Measurements from ENCODE around the gene ASIC1.

The ASIC1 gene

DNA sequence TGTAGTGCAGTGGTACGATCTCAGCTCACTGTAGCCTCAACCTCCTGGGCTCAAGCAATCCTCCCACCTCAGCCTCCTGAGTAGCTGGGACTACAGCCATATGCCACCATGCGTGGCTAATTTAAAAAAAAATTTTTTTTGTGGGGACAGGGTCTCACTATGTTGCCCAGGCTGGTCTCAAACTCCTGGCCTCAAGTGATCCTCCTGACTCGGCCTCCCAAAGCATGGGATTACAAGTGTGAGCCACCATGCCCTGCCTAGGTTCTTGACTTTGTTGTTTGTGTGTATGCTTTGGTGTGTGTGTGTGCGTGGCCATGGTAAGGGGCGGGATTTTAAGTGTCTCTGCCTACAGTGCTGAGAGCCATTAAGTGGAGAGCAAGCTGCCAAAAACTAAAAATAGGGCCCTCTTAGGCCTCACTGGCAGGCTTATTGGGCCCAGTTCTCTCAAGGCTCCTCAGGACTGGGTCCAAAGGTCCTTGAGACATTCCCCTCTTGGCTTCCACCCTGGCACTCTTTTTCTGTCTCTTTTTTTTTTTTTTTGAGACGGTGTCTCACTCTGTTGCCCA, 59.7 kb downstream of the ASIC1 start:
- TF ChIP-seq, protein P1, sequence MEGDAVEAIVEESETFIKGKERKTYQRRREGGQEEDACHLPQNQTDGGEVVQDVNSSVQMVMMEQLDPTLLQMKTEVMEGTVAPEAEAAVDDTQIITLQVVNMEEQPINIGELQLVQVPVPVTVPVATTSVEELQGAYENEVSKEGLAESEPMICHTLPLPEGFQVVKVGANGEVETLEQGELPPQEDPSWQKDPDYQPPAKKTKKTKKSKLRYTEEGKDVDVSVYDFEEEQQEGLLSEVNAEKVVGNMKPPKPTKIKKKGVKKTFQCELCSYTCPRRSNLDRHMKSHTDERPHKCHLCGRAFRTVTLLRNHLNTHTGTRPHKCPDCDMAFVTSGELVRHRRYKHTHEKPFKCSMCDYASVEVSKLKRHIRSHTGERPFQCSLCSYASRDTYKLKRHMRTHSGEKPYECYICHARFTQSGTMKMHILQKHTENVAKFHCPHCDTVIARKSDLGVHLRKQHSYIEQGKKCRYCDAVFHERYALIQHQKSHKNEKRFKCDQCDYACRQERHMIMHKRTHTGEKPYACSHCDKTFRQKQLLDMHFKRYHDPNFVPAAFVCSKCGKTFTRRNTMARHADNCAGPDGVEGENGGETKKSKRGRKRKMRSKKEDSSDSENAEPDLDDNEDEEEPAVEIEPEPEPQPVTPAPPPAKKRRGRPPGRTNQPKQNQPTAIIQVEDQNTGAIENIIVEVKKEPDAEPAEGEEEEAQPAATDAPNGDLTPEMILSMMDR (IDR thresholded peaks at IDR 0.05; ENCODE audit: control extremely low read depth, extremely low read depth, low read depth, missing control alignments) = no peak
- ChIA-PET CTCF (interaction anchor here (1.0 to 19.2 kb wide), 6 partner anchors 10 to 59 kb away, joined by 3 to 296 read pairs (median 3); no protein-coding TSS in a partner anchor), POLR2A (no interaction called here)
- no peak for DNase-seq (ENCODE audit: extremely low spot score)

DNA sequence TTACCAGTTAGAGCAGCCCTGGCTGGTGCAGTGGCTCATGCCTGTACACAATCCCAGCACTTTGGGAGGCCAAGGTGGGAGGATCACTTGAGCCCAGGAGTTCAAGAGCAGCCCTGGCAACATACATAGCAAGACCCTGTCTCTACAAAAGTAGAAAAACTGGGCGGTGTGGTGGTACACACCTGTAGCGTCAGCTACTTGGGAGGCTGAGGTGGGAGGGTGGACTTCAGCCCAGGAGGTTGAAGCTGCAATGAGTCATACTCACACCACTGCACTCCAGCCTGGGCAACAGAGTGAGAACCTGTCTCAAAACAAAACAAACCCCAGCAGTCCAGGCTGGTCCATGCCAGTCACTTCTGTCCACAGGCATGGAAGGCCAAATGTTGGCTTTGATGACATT, 62.0 kb downstream of the ASIC1 start:
- no peak for DNase-seq (ENCODE audit: extremely low spot score)
- ChIA-PET CTCF (interaction anchor here (19.2 kb wide), 1 partner anchor 8 kb away, joined by 296 read pairs; no protein-coding TSS in a partner anchor), POLR2A (no interaction called here)
- TF ChIP-seq, protein P1 (IDR thresholded peaks at IDR 0.05; ENCODE audit: control extremely low read depth, extremely low read depth, low read depth, missing control alignments) = no peak

DNA sequence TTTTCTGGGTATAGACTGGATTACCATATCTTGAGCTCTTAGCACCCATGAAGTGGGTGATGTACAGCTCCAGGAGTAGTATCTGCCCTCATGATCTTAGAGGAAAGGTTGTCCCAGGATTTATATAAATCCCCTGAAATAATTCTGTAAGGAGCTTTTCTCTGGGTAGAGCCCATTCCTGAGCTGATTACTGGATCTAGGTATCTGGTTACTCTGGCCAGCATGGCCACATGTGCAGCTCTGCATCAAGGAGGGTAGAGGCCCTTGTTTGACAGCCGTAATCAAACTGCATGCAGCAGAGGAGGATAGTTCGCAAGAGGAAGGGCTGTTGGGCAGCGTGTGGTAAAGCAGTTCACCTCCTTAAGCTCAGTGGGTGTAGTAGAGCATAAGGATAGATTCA, 63.1 kb downstream of the ASIC1 start:
- DNase-seq (ENCODE audit: extremely low spot score) = no peak
- CTCF ChIA-PET = interaction anchor here (1.5 to 19.2 kb wide), 4 partner anchors 5 to 55 kb away, joined by 3 to 296 read pairs (median 150); partner anchors contain the start of gene COX14
- TF ChIP-seq, protein P1 (IDR thresholded peaks at IDR 0.05; ENCODE audit: control extremely low read depth, extremely low read depth, low read depth, missing control alignments) = no peak
- POLR2A ChIA-PET = interaction anchor here (0.6 to 1.9 kb wide), 3 partner anchors 9 to 340 kb away, joined by 3 to 12 read pairs (median 4); partner anchors contain the start of gene COX14

DNA sequence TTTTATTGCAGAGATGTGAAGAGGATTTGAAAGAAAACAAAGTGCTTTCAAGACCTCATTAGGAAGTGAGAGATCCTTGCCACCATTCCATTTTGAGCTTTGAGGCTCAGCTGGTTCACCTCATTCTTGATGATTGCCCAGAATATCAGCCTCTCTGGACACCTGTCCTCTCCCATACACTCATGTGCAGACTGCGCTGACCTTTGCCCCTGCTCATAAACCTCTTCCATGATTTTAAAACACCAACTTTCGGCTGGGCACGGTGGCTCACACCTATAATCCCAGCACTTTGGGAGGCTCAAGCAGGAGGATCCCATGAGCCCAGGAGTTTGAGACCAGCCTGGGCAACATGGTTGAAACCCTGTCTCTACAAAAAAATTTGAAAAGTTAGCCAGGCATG, 63.6 kb downstream of the ASIC1 start:
- POLR2A ChIA-PET = interaction anchor here (0.7 to 1.9 kb wide), 2 partner anchors 9 to 339 kb away, joined by 4 to 12 read pairs; partner anchors contain the start of gene COX14
- CTCF ChIA-PET = interaction anchor here (1.5 to 19.2 kb wide), 4 partner anchors 6 to 55 kb away, joined by 3 to 296 read pairs (median 150); partner anchors contain the start of gene COX14
- TF ChIP-seq, protein P1 (IDR thresholded peaks at IDR 0.05; ENCODE audit: control extremely low read depth, extremely low read depth, low read depth, missing control alignments) = no peak
- DNase-seq (ENCODE audit: extremely low spot score) = no peak

DNA sequence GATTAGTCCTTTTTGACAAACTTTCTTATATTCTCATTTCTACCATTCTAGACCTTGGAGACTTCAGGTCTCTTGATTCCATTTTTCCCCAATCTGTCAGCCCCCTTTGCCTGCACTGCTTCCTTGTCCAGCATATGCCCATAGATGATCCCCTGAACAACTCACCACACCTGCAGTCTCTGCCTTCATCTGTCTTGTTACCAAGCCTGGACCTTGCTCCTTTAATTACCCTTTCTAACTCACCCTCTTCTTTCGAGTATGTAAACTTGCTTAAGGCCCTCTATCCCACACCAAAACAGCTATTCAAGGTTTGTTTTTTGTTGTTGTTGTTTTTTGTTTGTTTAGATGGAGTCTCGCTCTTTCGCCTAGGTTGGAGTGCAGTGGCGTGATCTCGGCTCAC, 64.2 kb downstream of the ASIC1 start:
- POLR2A ChIA-PET = interaction anchor here (1.9 kb wide), 1 partner anchor 10 kb away, joined by 12 read pairs; the partner anchor contains the start of gene COX14
- CTCF ChIA-PET = interaction anchor here (1.5 to 19.2 kb wide), 4 partner anchors 6 to 54 kb away, joined by 3 to 296 read pairs (median 150); partner anchors contain the start of gene COX14

DNA sequence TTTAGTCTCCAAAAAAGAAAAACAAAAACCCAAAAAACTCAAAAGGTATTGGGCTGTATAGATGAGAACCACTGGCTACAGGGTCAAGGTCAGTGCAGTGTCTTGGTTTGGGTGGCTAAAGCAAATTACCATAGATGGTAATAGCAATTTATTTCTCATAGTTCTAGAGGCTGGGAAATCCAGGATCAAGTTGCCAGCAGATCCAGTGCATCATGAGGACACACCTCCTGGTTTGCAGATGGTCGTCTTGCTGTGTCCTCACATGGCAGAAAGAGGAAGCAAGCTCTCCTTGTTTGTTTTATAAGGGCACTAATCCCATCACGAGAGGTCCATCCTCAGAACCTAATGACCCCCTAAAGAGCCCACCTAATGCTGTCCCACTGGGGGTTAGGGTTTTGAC, 65.8 kb downstream of the ASIC1 start:
- TF ChIP-seq, protein P1 (IDR thresholded peaks at IDR 0.05; ENCODE audit: control extremely low read depth, extremely low read depth, low read depth, missing control alignments) = no peak
- ChIA-PET POLR2A (no interaction called here), CTCF (interaction anchor here (0.7 to 19.2 kb wide), 6 partner anchors 4 to 62 kb away, joined by 3 to 296 read pairs (median 4); partner anchors contain the start of gene COX14)
- no peak for DNase-seq (ENCODE audit: extremely low spot score)

More for the DNA sequence above, 64.2 kb downstream of the ASIC1 start:
- TF ChIP-seq, protein P1 (IDR thresholded peaks at IDR 0.05; ENCODE audit: control extremely low read depth, extremely low read depth, low read depth, missing control alignments) = no peak
- no peak for DNase-seq (ENCODE audit: extremely low spot score)
